Measurements from ENCODE around the gene WDHD1. TPM values are rescaled to one million over a fixed set of nuclear protein-coding genes. Genes with fewer than 3 reads are reported as not detected.

Gene WDHD1
- total and polyA plus RNA-seq, 4 experiments from 2014 or later = 1.4 to 4.1 (median 3.6) TPM

DNA sequence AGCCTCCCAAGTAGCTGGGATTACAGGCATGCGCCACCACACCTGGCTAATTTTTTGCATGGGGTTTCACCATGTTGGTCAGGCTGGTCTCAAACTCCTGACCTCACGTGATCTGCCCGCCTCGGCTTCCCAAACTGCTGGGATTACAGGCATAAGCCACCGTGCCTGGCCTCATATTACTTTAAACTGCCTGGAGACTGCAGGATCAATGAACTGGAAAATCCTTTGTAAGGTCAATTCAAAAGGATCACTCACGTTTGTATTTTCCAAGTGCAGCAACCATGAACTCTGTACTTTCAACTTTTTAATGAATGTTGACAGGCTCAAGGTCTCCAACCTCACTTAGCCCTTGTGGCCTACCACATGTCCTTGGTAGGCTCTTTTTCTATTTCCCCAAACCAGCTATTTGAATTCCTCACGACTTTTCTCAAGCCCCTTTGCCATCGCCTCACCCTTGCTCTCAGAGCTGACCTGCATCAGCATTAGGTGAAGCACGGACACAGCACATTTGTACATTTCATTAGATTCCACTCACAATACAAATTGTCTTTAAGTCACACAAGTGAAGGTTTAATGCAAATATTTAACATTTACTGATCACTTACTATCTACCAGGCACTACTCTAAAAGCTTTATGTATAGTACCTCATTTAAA, 82.0 kb downstream of the WDHD1 start:
- H3K4me1 Mint-ChIP-seq = peaks cover 5 to 24% (median 7%) of the 10 kb centered on the region in 4 donors
- no peak for DNase-seq
- ChIA-PET CTCF (ENCODE audit: partially characterized antibody) (no interaction called here), POLR2A (ENCODE audit: partially characterized antibody) (no interaction called here)
- Histone ChIP-seq H3K27ac (ENCODE audit: low read depth, low read length) (no peak overlapping the region), H3K4me1 (ENCODE audit: insufficient read depth, low read length) (peaks cover 26% of the 10 kb centered on the region), H3K36me3 (ENCODE audit: insufficient read depth, low read length) (no peaks in the 10 kb centered on the region), H3K27me3 (ENCODE audit: insufficient read depth, low read length) (no peaks in the 10 kb centered on the region), H3K4me3 (ENCODE audit: low read length in 2 of 2) (no peak overlapping the region), H3K9me3 (ENCODE audit: control insufficient read depth in 1 of 2, low read length in 2 of 2) (no peaks in the 10 kb centered on the region)
- no peak overlapping the region for H3K4me3 Mint-ChIP-seq
- peaks cover 0 to 9% (median 2%) of the 10 kb centered on the region in 8 donors for H3K9me3 Mint-ChIP-seq
- H3K27ac Mint-ChIP-seq = peak overlapping the region in 1 of 7 donors; percentile 68
- peaks cover 0 to 3% of the 10 kb centered on the region in 2 donors for H3K36me3 Mint-ChIP-seq
- intact Hi-C loops (cut with micrococcal nuclease) = no loop called here
- H3K27me3 Mint-ChIP-seq = no peaks in the 10 kb centered on the region

DNA sequence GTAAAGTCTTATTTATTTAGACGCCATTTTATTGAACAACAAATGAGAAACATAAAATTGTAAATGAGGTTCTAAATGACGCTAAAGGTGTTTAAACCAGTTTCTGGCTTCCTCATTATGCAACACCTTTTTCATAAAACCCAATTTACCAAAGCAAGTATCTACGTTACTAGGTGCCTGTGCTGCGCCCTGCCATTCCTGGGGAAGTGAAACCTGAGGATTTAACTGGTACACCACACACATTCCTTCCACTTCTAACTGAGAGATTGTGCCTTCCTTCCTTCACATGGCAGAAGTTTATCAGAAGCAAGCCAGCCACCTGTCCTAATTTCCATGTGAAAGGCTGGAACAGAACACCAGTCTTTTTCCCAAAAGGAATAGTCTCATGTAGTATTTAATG, 84.0 kb downstream of the WDHD1 start:
- no peak for DNase-seq
- intact Hi-C loops (cut with micrococcal nuclease) = no loop called here
- Histone ChIP-seq H3K4me3 (ENCODE audit: low read length in 2 of 2) (no peak overlapping the region), H3K27ac (ENCODE audit: low read depth, low read length) (no peak overlapping the region), H3K36me3 (ENCODE audit: insufficient read depth, low read length) (no peaks in the 10 kb centered on the region), H3K9me3 (ENCODE audit: control insufficient read depth in 1 of 2, low read length in 2 of 2) (no peaks in the 10 kb centered on the region), H3K4me1 (ENCODE audit: insufficient read depth, low read length) (peaks cover 20% of the 10 kb centered on the region), H3K27me3 (ENCODE audit: insufficient read depth, low read length) (no peaks in the 10 kb centered on the region)
- Mint-ChIP-seq H3K27ac (no peak overlapping the region), H3K27me3 (no peaks in the 10 kb centered on the region), H3K36me3 (peaks cover 3% of the 10 kb centered on the region in 2 donors), H3K4me3 (no peak overlapping the region), H3K4me1 (peaks cover 5 to 17% (median 6%) of the 10 kb centered on the region in 4 donors), H3K9me3 (peaks cover 0 to 2% (median 0%) of the 10 kb centered on the region in 8 donors)
- CTCF ChIA-PET (ENCODE audit: partially characterized antibody) = no interaction called here
- POLR2A ChIA-PET (ENCODE audit: partially characterized antibody) = no interaction called here

GRCh38 chr14:54936816-54937215, 90.1 kb downstream of the WDHD1 start:
- H3K4me1 Mint-ChIP-seq = no peaks in the 10 kb centered on the region
- no peaks in the 10 kb centered on the region for H3K36me3 ChIP-seq (ENCODE audit: insufficient read depth, low read length)
- POLR2A ChIA-PET (ENCODE audit: partially characterized antibody) = no interaction called here
- H3K9me3 Mint-ChIP-seq = no peaks in the 10 kb centered on the region
- intact Hi-C loops (cut with micrococcal nuclease) = no loop called here
- H3K27me3 Mint-ChIP-seq = no peaks in the 10 kb centered on the region
- H3K27ac ChIP-seq (ENCODE audit: low read depth, low read length) = no peak overlapping the region
- H3K4me3 Mint-ChIP-seq = no peak overlapping the region
- CTCF ChIA-PET (ENCODE audit: partially characterized antibody) = no interaction called here
- no peaks in the 10 kb centered on the region for H3K4me1 ChIP-seq (ENCODE audit: insufficient read depth, low read length)
- no peak overlapping the region for H3K4me3 ChIP-seq (ENCODE audit: low read length in 2 of 2)
- no peak overlapping the region for H3K27ac Mint-ChIP-seq
- H3K27me3 ChIP-seq (ENCODE audit: insufficient read depth, low read length) = no peaks in the 10 kb centered on the region
- no peaks in the 10 kb centered on the region for H3K9me3 ChIP-seq (ENCODE audit: control insufficient read depth in 1 of 2, low read length in 2 of 2)
- no peak for DNase-seq
- H3K36me3 Mint-ChIP-seq = peaks cover 0 to 3% of the 10 kb centered on the region in 2 donors

GRCh38 chr14:54935958-54936357, 90.9 kb downstream of the WDHD1 start:
- peaks cover 0 to 4% (median 0%) of the 10 kb centered on the region in 4 donors for H3K4me1 Mint-ChIP-seq
- Histone ChIP-seq H3K4me3 (ENCODE audit: low read length in 2 of 2) (no peak overlapping the region), H3K27ac (ENCODE audit: low read depth, low read length) (no peak overlapping the region), H3K27me3 (ENCODE audit: insufficient read depth, low read length) (no peaks in the 10 kb centered on the region), H3K9me3 (ENCODE audit: control insufficient read depth in 1 of 2, low read length in 2 of 2) (no peaks in the 10 kb centered on the region), H3K4me1 (ENCODE audit: insufficient read depth, low read length) (no peaks in the 10 kb centered on the region), H3K36me3 (ENCODE audit: insufficient read depth, low read length) (no peaks in the 10 kb centered on the region)
- intact Hi-C loops (cut with micrococcal nuclease) = no loop called here
- H3K36me3 Mint-ChIP-seq = peaks cover 0 to 3% of the 10 kb centered on the region in 2 donors
- DNase-seq = no peak
- H3K9me3 Mint-ChIP-seq = no peaks in the 10 kb centered on the region
- H3K27ac Mint-ChIP-seq = no peak overlapping the region
- no peak overlapping the region for H3K4me3 Mint-ChIP-seq
- ChIA-PET POLR2A (ENCODE audit: partially characterized antibody) (no interaction called here), CTCF (ENCODE audit: partially characterized antibody) (no interaction called here)
- H3K27me3 Mint-ChIP-seq = no peaks in the 10 kb centered on the region

GRCh38 chr14:54935100-54935499, 91.8 kb downstream of the WDHD1 start:
- H3K9me3 ChIP-seq (ENCODE audit: control insufficient read depth in 1 of 2, low read length in 2 of 2) = no peaks in the 10 kb centered on the region
- H3K36me3 ChIP-seq (ENCODE audit: insufficient read depth, low read length) = no peaks in the 10 kb centered on the region
- no peak overlapping the region for H3K27ac Mint-ChIP-seq
- H3K4me1 Mint-ChIP-seq = peaks cover 0 to 4% (median 0%) of the 10 kb centered on the region in 4 donors
- H3K4me3 ChIP-seq (ENCODE audit: low read length in 2 of 2) = no peak overlapping the region
- ChIA-PET CTCF (ENCODE audit: partially characterized antibody) (interaction anchor here (0.8 to 1.4 kb wide), 2 partner anchors 11 to 130 kb away, joined by 3 read pairs; no protein-coding TSS in a partner anchor), POLR2A (ENCODE audit: partially characterized antibody) (no interaction called here)
- no peak overlapping the region for H3K27ac ChIP-seq (ENCODE audit: low read depth, low read length)
- peaks cover 0 to 3% of the 10 kb centered on the region in 2 donors for H3K36me3 Mint-ChIP-seq
- H3K4me1 ChIP-seq (ENCODE audit: insufficient read depth, low read length) = no peaks in the 10 kb centered on the region
- no peak for DNase-seq
- H3K9me3 Mint-ChIP-seq = no peaks in the 10 kb centered on the region
- no peak overlapping the region for H3K4me3 Mint-ChIP-seq
- H3K27me3 Mint-ChIP-seq = no peaks in the 10 kb centered on the region
- intact Hi-C loops (cut with micrococcal nuclease) = no loop called here
- no peaks in the 10 kb centered on the region for H3K27me3 ChIP-seq (ENCODE audit: insufficient read depth, low read length)

DNA sequence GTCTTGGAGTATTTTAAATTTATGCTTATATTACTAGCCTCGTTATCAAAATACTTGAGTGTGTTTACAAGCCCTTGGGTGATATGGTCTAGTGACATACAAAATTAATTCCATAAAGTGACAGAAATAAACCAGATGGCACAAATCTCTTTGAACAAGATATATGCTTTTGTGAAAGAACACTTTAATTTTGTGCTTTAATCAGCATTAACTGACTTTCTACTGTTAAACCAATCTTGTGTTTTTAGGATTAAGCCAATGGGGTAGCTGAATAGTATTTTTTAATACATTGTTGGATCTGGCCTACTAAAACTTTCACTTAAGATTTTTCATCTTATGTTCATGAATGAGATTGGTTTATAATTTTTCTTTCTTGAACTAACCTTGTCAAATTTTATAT, 93.9 kb downstream of the WDHD1 start:
- Histone ChIP-seq H3K9me3 (ENCODE audit: control insufficient read depth in 1 of 2, low read length in 2 of 2) (no peaks in the 10 kb centered on the region), H3K27ac (ENCODE audit: low read depth, low read length) (no peak overlapping the region), H3K4me3 (ENCODE audit: low read length in 2 of 2) (no peak overlapping the region), H3K36me3 (ENCODE audit: insufficient read depth, low read length) (no peaks in the 10 kb centered on the region), H3K4me1 (ENCODE audit: insufficient read depth, low read length) (no peaks in the 10 kb centered on the region), H3K27me3 (ENCODE audit: insufficient read depth, low read length) (no peaks in the 10 kb centered on the region)
- Mint-ChIP-seq H3K4me3 (no peak overlapping the region), H3K4me1 (peaks cover 0 to 4% (median 0%) of the 10 kb centered on the region in 4 donors), H3K27ac (no peak overlapping the region), H3K36me3 (no peaks in the 10 kb centered on the region), H3K27me3 (no peaks in the 10 kb centered on the region), H3K9me3 (peaks cover 0 to 2% (median 0%) of the 10 kb centered on the region in 8 donors)
- DNase-seq = no peak
- ChIA-PET POLR2A (ENCODE audit: partially characterized antibody) (no interaction called here), CTCF (ENCODE audit: partially characterized antibody) (no interaction called here)
- intact Hi-C loops (cut with micrococcal nuclease) = no loop called here

DNA sequence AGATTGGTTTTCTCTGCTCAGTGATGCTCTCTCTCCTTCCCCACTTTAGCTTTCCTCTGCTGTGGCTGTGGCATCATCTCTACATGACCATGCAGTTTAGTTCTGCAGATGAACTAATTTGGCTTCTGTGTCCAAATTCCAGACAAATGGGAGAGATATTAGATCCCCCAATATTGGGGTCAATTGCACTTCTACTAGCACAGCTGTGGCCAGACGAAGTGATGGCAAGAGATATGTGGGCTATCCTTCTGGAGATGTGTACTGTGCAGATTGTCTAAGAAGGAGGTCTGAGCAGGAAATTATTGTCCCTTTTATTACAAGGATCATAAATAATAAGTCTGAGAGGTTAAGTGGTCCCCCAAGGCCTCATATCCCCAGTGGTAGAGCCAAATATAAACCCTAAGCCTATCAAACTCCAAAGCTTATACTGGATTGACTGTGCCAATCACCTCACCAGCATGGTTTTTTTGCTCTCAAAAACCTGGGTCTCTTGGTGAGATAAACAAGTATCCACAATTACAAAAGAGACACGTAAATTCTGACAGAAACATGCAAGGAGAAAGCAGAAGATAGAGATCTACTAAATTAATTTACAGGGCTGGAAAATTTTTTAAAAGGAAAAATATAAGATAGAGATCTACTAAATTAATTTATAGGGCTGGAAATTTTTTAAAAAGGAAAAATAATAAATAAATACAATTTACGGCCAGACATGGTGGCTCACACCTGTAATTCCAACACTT, 95.1 kb downstream of the WDHD1 start:
- Histone ChIP-seq H3K27me3 (ENCODE audit: insufficient read depth, low read length) (no peaks in the 10 kb centered on the region), H3K27ac (ENCODE audit: low read depth, low read length) (no peak overlapping the region), H3K4me3 (ENCODE audit: low read length in 2 of 2) (no peak overlapping the region), H3K9me3 (ENCODE audit: control insufficient read depth in 1 of 2, low read length in 2 of 2) (no peaks in the 10 kb centered on the region), H3K36me3 (ENCODE audit: insufficient read depth, low read length) (no peaks in the 10 kb centered on the region), H3K4me1 (ENCODE audit: insufficient read depth, low read length) (no peaks in the 10 kb centered on the region)
- ChIA-PET CTCF (ENCODE audit: partially characterized antibody) (no interaction called here), POLR2A (ENCODE audit: partially characterized antibody) (no interaction called here)
- DNase-seq = no peak
- H3K4me1 Mint-ChIP-seq = peaks cover 0 to 4% (median 0%) of the 10 kb centered on the region in 4 donors
- H3K9me3 Mint-ChIP-seq = peaks cover 0 to 2% (median 0%) of the 10 kb centered on the region in 8 donors
- peak overlapping the region in 1 of 7 donors; percentile 71 for H3K27ac Mint-ChIP-seq
- H3K4me3 Mint-ChIP-seq = no peak overlapping the region
- intact Hi-C loops (cut with micrococcal nuclease) = no loop called here
- peaks cover 0 to 2% of the 10 kb centered on the region in 2 donors for H3K27me3 Mint-ChIP-seq
- no peaks in the 10 kb centered on the region for H3K36me3 Mint-ChIP-seq

All from CD4-positive, alpha-beta memory T cell (primary cell).